Right hindlimb (tissue), 1 donor: ENCODE measurements around the gene MROH2A.

Source experiments
- DNase-seq: peaks from one replicate; pipeline ENCODE4 v3.0.0-alpha.2; 2018

The MROH2A gene

DNA sequence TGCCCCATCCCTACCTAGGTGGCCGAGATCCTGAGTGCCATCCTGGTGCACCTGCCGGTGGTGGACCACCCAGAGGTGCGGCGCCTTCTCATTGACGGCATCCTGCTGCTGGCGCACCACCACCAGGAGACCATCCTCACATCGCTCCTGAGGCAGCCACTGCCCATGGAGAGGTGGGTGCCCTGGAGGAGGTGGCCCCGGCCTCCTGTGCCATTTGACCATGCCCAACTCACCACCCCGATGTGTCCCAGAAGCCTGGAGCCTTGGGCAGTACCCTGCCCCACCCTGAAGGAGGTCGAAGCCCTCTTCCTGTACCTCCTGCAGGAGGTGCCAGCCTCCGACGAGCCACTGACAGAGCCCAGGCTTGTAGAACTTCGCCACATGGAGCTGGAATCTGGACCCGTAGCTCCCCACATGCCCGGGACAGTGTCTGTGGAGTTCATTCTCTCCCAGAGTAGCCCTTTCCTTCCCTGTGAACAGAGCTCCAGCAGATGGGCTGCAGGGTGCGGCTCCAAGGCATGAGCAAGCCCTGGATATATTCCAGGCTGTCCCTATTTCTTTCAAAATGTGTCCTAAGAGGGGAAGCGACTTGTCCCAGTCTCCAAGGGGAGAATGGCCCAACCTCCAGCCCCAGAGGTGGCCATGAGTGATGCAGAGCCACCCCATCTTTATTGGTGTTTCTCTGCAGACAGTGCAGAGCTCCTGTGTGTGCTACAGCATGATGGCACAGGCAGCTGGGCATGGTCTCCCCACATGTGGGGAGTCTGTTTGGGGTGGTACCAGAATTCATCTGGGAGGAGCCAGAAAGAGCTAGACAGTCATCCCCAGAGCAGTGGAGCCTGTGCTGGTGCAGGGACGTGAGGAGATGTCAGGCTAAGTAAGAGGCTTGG lies 42.0 kb downstream of the MROH2A start:
- peak; percentile 6 for DNase-seq

DNA sequence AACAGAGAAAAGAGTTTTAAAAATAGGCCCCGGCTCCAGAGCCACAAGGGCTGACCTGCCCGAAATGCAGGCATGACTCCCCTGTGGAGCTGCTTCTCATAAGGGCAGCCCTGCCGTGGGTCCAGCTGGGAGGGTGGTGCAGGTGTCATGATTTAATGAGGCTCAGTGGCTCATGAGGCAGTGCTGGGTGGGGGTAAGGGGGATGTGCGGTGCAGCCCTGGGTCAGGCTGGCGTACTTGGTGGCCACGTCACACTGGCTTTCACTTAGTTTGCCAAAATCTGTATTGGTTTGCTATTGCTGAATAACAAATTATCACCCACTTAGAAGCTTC lies 42.6 kb downstream of the MROH2A start:
- DNase-seq = peak; percentile 4

DNA sequence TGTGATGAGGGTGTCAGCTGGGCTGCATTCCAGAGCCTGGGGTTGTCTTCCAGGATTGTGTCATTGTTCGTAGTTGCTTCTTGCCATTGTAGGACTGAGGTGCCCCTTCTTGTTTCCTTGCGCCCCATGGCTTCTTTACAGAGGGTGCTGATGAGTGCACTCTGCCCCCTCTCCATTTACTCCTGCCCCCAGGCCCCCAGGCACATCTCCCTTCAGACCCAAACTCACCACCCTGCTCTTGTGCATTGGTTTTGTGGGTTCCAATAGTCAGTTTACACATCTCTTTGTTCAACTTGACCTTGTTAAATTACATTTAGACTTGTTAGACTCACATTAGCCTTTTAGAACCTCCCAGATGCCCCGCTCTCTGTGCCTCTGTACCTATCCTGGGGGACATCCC lies 43.1 kb downstream of the MROH2A start:
- peak; percentile 3 for DNase-seq

DNA sequence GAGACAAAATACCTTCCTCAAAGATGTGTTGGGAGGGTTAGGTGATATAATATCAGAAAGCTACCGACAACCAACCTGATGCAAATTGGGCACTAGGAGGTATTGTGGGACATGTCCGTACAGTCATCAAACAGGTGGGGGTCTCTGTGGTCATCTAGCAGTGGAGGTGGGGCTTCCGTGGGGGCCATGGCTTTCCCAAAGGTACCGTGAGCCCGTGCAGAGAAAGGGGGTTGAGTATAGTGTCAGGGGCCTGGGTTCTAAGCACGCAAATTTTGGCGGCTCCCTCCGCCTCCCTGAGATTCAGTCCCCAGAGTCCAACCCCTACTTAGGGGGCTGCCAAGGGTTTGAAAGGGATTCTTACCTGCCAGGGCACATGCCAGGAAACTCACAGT lies 43.6 kb downstream of the MROH2A start:
- DNase-seq = no peak

DNA sequence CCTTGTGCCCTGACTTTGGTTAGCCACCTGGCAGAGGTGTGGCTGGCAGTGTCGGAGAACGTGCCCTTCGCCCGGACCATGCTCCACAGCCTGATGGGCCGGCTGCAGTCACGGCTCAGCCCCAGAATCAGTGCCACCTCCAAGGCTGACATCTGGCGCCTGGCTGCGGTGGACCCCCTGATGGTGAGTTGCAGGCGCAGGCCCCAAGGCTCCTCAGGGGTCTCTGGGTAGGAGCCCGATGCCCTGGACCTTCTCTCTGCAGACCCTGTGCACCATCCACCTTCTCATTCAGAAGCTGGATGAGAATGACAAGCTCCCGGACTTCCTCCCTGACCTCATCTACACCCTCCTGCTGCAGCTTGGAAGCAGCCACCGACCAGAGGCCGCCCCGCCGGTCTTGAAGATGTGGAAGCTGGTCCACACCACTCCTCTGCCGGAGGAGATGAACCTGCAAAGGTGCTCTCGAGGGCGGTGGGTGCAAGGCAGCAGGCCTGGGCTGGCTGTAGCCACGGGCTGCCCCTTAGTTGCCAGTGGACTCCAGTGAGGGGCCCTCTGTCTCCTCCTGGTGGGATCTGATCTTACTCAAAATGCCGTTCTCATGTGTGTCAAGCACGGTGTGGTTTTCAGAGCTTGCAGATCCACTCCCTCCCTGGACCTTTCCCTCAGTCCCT lies 44.1 kb downstream of the MROH2A start:
- DNase-seq = peak; percentile 8

DNA sequence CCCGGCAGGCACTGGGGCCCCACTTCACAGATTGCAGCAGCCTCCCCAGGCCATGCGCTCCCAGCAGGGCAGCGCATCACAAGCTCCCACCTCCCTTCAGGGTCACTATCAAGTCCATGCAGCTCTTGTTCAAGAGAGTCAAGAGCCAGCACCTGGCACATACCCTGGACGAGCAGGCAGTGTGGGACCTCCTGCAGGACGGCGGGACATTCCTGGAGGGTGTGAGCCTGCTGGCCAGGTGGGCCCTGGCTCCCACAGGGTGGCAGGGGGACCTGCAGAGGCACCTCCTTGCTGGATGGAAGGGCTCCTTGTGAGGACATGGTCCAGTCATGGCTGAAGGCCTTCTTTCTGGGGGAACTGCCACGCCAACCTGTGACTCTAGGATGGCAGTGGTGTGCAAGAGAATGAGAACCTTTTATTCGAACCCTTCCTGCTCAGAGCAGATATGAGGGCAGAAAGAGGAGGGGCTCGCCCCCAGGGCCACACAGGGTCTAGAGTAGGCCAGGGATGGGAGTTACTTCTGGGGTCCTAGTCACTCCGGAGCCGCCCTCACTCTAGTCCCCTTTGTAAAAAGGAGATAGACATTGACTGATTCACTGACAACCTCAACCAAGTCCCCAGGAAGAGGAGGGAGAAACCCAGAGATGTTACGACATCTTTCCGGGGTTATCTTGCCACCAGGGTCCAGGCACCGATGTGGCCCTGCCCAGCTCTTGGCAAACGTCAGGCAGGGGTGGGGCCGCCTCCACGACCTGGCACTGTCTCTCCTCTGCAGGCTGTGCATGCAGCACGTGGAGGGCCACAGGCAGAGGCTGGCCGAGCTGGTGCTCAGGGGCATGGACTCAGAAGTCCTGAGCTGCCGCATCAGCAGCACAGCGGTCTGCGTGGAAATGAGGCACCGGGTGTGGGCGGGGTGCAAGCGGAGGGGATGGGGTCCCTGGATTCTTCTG lies 44.9 kb downstream of the MROH2A start:
- peak; percentile 19 for DNase-seq

DNA sequence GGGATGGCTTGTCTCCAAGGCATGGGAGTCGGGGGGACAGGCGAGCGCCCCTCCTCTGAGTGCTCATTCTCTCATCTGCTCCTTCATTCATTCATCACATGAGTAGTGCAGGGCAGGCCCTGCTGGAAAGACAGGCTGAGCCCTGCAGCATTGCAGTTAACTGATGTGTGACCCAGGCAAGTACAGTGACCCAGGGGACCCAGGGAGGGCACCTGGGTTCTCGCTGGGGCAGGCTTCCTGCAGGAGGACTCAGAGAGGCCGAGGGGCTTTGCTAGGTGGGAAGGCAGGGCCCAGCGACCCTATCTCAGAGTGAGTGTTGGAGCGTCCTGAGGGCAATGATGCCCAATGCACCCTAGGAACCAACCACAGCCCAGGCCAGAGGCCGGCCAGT lies 45.6 kb downstream of the MROH2A start:
- DNase-seq = no peak

DNA sequence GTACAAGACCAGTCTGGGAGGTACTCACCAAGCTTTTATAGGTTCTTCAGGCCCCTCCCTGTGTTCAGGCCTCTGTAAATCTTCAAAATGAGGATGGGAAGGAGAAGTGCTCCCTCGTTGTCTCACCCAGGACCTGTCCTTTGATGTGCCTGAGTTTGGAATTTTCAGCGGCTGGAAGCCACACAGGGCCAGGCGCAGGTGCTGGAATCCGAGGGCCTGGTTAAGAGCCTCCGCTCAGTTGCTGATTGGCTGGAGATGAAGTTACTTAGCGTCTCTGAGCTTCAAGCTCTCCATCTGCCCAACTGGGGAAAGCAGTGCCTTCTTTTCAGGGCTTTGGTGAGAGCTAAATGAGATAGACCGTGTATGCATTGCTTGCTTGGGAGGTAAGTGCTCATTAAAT lies 46.2 kb downstream of the MROH2A start:
- no peak for DNase-seq

DNA sequence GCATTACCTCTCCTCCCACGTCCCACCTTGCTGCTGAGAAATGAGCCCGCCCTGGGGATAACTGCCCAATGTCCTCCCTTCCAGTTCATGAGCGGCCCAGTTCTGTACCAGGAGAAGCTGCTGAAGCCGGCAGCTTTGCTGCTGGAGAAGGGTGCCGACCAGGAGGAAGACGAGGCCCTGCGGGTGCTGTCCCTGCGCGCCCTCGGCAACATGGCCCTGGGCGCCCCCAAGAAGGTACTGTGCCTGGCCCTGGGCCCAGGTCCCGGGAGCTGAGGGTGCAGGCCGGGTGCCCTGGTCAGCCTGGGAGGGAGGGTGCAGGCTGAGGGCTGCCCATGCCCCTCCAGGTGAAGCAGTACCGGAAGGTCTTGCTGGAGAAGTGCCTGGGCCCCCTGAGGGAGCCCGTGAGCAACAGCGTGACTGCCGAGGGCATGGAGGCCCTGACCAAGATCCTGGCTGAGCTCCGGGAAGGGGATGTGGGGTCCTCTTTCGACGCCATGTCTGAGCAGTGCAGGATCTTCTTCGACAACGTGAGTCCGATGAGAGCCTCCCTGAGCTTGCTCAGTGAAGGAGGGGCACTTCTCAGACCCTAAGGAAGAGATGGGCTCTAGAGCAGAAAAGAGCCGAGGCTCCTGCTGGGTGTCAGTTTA lies 50.5 kb downstream of the MROH2A start:
- peak; percentile 11 for DNase-seq

DNA sequence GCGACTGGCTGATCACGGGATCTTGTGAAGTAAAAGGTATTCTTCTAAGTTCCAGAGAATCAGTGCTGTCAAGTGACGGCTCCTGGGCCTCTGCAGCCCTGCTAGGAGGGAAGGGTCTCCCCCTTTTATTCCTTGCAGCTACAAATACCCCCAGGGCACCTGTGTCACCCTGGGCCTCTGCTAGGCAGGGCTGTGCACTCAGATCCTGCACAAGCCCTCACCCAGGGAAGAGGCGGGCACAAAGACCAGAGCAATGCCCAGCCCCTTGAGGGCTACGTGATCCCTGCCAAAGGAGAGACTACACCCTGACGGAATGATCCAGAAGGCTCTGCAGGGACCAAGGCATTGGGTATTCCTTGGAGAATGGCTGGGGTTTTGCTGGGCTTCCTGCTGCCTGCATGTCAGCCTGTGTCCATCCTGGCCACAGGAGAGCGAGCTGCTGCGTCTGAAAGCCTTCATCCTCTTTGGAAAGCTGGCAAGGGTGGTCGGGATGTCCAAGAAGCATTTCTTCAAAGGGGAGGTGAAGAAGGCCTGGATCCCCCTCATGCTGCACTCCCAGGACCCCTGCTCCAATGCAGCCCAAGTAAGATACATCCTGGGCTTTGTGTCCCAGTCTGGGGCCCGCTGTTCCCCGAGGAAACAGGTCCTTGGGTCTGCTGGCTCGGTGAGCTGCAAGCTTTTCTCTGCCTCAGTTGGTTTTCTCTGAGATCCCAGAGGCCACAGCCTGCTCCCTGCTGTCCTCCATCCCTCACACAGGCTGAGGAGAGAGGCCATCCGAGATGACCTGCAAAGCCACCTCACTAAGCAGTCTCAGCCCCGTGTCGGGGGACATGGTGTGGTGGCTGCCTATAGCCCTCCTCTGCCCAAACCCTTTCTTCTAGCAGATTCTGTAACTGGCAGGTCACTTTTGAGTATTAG lies 51.3 kb downstream of the MROH2A start:
- peak; percentile 7 for DNase-seq

DNA sequence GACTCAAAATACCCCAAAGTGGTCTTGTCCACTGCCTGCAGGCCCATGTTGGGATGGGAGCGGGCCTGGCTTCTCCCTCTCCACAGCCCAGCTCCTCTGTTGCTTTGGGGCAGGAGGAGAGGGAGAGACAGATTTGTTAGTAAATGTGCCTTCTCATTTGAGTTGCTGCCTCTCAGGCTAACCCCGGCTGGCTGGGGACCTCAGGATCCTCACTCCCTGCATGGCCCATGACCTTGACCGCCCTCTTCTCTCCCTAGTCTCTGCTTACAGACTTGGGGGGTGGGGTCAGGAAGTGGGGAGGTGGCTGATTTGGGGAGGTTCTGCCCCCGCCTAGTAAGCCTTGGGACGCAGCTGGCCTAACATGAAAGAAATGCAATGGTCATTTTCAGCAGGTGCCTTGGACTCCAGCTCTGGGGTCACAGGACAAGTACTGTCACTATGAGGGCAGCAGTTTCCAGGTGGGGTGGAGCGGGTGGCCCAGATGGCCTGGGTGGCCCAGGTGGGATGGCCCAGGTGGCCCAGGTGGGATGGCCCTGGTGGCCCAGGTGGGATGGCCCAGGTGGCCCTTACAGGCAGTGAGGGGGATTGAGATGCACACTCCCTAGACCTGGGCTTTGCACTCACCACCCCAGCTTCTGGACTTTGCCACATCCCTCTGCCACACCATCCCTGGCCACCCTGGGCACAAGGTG lies 52.1 kb downstream of the MROH2A start:
- DNase-seq = peak; percentile 12

DNA sequence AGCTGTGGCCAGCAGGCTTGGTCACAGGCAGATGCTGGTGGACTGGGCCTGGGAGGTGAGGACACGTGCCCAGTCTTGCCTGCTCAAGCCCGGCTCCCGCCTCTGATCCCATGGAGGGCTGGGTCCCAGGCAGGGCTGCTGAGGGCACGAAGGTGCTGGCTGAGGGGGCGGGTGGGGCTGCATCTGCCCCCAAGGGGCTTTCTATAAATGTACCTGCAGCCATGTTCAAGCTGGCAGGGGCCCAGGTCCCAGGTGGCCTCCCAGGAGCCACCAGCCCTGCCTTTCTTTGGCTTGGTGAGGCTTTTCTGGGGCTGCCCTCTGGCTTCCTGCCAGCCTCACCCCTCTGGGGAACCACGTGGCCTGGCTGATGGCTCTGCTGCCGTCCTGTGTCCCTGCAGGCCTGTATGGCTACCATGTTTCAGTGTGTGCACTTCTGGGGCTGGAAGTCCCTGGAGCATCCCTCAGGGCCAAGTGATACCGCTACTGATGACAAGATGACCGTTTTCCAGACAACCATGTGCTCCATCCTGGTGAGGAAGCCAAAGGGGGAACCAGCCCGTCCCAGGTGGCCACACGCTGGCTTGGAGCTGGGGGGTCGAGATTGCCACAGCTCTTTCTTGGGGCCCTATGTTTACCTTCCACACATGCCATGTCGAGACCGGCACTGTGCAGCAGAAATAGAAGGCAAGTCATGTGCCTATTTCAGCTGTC lies 53.0 kb downstream of the MROH2A start:
- peak; percentile 22 for DNase-seq

DNA sequence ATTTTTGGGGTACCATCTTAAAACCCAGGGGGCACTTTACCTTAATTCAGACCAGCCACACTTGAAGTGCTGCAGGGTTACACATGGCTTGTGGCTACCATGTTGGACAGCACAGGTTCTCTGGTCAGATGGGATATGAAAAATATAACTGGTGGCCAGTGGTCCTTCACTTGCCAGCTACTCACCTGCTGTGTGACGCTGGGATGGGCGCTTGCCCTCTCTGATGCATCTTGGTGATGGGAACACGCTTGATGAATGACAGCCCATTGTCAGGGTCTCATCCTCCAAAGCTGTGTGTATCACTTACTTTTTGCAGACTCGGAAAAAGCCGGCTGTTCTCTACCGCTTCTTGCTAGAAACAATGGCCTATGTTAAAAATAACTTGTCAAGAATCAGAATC lies 53.7 kb downstream of the MROH2A start:
- peak; percentile 7 for DNase-seq

DNA sequence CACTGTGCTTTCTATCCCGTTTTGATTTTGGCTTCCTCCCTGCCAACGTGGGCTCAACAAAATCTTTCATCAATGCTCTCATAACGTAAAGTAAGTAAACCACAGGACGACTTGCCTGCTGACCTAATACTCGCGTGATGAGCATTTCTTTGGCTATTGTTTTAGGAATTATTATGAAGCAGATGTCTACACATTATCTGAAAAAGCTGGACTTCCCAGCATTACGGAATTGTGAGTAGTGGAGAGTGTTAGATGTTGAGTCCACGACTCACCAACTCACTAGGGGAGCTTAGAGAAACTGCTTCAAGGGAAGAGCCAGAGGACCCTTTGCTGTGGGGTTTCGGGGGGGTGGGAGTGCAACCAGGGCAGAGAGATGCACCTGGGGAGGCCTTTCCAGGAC lies 54.3 kb downstream of the MROH2A start:
- DNase-seq = no peak

DNA sequence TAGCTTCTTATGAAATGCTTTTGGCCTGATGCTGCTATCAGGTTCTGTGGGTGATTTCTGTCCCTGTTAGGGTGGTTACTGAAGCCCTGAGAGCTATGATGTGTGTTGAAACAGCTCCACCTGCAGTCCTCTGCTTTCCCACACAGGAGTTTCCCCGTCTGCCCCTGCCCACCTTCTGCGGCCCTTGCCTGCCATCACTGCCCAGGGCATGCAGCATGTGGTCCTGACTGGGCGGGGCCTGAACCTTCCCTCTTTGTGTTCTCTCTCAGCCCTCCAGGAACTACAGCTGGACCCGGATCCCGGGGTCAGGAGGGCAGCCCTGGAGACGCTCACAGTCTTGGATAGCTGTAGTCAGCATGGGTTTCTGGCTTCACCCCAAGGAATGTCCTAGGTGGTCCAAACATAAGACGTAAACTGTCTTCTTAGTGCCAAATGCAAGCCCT lies 54.8 kb downstream of the MROH2A start:
- DNase-seq = peak; percentile 28

DNA sequence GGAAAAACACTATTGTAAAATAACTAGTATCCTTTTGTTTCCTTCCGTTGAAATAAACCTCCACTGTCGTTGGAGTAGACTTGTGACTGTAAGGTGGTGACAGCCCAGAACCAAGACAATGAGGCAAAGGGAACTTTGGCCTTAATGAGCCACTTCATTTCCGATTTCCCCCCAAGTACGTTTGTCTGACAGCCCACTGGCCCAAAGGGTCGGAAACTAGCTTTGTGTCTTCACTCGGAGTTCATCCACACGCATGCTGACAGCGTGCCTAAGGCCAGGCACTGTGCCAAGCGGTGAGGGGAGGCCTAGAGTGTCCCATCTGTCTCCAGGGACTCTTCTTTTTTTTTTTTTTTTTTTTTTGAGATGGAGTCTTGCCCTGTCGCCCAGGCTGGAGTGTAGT lies 55.2 kb downstream of the MROH2A start:
- DNase-seq = peak; percentile 23

DNA sequence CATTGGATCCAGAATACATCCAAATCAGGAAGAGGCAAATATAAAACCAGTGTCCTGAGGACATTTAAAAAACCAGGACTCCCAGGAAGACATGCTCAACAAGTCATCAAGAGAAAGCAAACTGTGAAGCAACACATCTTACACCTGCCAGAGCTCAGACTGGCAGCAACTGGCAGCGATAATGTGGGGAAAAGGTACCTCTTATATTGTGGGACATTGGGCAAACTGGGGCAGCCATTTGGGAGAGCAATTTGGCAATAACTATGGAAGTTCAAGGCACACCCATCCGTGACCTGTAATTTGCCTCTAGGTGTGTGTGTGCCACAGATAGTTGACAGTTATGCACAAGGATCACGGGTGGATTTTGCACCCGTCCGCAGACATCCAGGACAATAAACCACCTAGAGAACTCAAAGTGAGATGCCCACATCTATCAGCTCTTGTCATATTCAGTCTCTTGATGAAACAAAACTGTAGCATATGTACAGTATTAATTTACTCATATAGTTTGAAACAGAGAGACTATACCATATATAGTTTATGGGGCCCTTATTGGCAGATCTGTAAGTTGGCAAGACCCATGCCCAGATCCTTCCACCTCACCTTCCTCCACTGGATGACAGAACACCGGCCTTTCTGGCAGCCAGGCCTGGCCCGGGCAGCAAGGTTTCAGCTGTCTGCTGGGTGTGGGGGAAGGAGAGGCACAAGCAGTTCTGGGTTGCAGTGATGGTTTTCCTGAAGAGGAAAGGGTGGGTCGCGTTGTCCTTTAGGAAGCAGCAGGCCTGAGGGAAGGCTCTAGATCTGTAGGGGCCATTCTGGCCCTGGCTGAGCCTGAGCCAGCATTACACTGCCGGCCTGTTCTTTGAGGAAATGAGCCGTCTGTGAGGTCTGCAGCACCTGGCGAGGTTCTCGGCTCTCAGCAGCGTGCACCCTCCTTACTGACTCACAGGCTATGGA lies 57.4 kb downstream of the MROH2A start:
- DNase-seq = no peak

DNA sequence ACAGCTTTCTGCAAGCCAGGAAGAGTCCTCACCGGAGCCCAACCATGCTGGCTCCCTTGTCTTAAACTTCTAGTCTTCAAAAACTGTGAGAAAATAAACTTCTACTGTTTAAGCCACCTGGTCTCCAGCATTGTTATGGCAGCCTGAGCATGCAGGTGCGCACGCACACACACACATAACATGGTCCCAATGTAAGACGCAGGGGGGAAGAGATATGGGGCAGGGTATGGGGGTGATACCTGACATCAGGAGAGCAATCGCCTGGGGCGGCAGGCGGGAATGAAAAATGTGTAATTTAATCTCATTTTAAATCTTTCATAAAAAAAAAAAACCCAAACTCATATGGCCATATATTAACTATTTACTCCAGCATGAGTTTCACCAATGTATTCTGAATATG lies 58.2 kb downstream of the MROH2A start:
- no peak for DNase-seq

DNA sequence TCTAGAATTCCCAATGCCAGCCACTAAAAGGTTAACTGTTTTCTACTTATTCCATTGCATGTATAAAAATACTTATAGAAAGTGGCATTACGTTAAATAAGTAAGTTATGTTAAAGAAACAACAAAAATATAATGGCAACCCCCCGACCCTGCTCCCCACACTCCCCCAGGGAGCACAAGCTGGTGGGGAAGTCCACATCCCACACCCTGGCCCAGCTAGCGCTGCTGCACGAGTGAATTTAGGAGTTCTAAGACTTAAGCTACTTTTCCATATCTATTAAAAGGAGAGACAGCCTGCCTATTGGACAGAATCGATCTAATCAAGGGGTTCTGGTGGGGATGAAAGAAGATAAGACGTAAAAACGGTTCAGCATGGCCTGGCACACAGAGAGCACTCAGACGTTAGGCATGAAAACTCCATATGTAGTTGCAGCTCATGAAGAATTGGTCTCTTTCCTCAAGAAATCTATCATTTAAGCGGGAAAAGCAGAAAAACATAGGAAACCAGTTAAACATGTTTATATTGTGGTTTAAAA lies 59.6 kb downstream of the MROH2A start:
- no peak for DNase-seq
